Aorta (tissue), 5 donors: ENCODE results near the gene ZBTB9. TPM values are rescaled to one million over a fixed set of nuclear protein-coding genes. Genes with fewer than 3 reads are reported as not detected.

Experiments
- ATAC-seq: fragments of 200-7000 bp; cut with Tn5 transposase; one replicate; pipeline ENCODE4 v1.9.1; 2022; ENCODE audit warnings: moderate library complexity; ENCODE audit not compliant: low FRiP score
- DNase-seq, 2 donors: peaks; one replicate each; pipeline ENCODE4 v3.0.0-alpha.2; 2020
- H3K27ac ChIP-seq, 2 donors: one replicate each; pipeline ENCODE4 v1.5.1; 2013; ENCODE audit warnings: low read length in 2 of 2, mild to moderate bottlenecking in 2 of 2, moderate library complexity in 2 of 2, control low read depth in 1 of 2, inconsistent platforms in 1 of 2, low read depth in 1 of 2
- H3K27me3 ChIP-seq, 2 donors: one replicate each; pipeline ENCODE4 v1.6.1; 2013; ENCODE audit warnings: control low read depth in 1 of 2, low read length in 1 of 2, mild to moderate bottlenecking in 1 of 2, moderate library complexity in 1 of 2; ENCODE audit not compliant: insufficient read depth in 2 of 2, control insufficient read depth in 1 of 2
- H3K36me3 ChIP-seq, 2 donors: one replicate each; pipeline ENCODE4 v1.6.1; 2013; ENCODE audit warnings: control low read depth in 1 of 2, low read length in 1 of 2, mild to moderate bottlenecking in 1 of 2; ENCODE audit not compliant: insufficient read depth in 2 of 2, control insufficient read depth in 1 of 2
- H3K4me1 ChIP-seq, 2 donors: one replicate each; pipeline ENCODE4 v1.6.1; 2013; ENCODE audit warnings: low read length in 2 of 2, control low read depth in 1 of 2, mild to moderate bottlenecking in 1 of 2, moderate library complexity in 1 of 2; ENCODE audit not compliant: insufficient read depth in 2 of 2, control insufficient read depth in 1 of 2
- H3K4me3 ChIP-seq, 2 donors: one replicate each; pipeline ENCODE4 v1.5.1; 2013; ENCODE audit warnings: low read length in 2 of 2, control low read depth in 1 of 2, mild to moderate bottlenecking in 1 of 2
- H3K9me3 ChIP-seq: one replicate; pipeline ENCODE4 v1.6.1; 2013; ENCODE audit warnings: mild to moderate bottlenecking, low read length; ENCODE audit not compliant: control insufficient read depth
- WGBS, 2 donors: extraction: QIAGEN DNeasy Blood & Tissue Kit; methylation state at CpG; one replicate each; pipeline ENCODE4 v1.1.7; 2013; 5-methylcytosine and 5-hydroxymethylcytosine counted together
- intact Hi-C, 2 donors: fragments of 100-400 bp; cut with DNase I; formaldehyde crosslinking; loops; one replicate each; pipeline versions ENCODE4 v1.14.2 to v1.15.0; 2022
- polyA plus RNA-seq, 2 donors: library from polyadenylated mRNA; stranded (reverse); fragments of 200-250 nt; gene quantifications; one replicate each; pipeline ENCODE4 v1.2.3, GENCODE V29; 2013
- total RNA-seq, 2 donors: library from RNA; stranded (reverse); fragmentation: NEBNext Ultra II Directional; extraction: Animal tissue kit (Norgen Biotek cat#: 25700); gene quantifications; one replicate each; pipeline ENCODE4 v1.2.1, GENCODE V29; 2021
- donor health status: healthy with polysubstance abuse.
- donor health status: Bipolar disorder and iron deficiency.
- donor health status: DM: no; HTN: no; CAD: no.
- donor health status: DM: no; HTN: no; CAD: no.
- donor health status: DM: yes; HTN: yes; CAD: no.

ZBTB9 gene
- total and polyA plus RNA-seq, 4 donors: 1.4 to 4.2 (median 2.2) TPM

DNA sequence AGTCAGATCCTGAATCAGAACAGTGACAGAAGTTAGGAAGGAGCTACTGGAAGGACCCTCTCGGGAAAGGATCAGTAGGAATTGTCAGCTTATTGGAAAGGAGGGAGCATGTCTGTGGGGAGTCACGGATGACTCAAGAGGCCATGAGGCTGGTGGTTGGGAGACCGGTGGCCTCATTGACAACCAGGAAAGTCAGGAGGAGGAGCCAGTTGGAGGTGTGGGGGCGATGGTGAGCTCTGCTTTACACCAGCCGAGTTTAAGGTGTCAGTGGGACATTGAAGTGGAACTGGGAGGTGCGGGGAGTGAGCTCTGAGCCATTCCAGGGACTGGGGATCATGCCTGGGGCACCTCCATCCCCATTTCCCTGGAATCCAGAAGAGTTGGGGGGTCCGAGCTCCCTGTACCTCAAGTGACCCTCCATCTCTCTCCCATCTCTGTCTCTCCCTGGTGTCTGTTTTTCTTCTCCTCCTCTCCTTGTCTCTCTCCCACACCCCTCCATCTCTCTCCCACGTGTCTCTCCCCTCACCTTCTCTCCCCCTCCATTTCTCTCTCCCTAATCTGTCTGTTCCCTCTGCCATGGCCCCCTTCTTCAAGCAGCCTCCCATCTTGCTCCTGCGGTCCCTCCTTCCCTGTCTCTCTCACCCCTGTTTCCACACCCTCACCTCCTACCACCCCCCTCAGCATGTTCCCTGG lies 14.3 kb upstream of the ZBTB9 start:
- no peak for DNase-seq
- H3K27ac ChIP-seq: no peak overlapping the region
- no peaks in the 10 kb centered on the region for H3K4me1 ChIP-seq
- no peak for ATAC-seq
- H3K9me3 ChIP-seq: no peaks in the 10 kb centered on the region
- intact Hi-C loops: no loop called here
- 75 to 78% methylated on average over 9 of the region's 9 CpGs for WGBS, 2 donors
- H3K4me3 ChIP-seq: no peak overlapping the region
- H3K36me3 ChIP-seq: peaks cover 0 to 25% of the 10 kb centered on the region in 2 donors
- H3K27me3 ChIP-seq: no peaks in the 10 kb centered on the region

DNA sequence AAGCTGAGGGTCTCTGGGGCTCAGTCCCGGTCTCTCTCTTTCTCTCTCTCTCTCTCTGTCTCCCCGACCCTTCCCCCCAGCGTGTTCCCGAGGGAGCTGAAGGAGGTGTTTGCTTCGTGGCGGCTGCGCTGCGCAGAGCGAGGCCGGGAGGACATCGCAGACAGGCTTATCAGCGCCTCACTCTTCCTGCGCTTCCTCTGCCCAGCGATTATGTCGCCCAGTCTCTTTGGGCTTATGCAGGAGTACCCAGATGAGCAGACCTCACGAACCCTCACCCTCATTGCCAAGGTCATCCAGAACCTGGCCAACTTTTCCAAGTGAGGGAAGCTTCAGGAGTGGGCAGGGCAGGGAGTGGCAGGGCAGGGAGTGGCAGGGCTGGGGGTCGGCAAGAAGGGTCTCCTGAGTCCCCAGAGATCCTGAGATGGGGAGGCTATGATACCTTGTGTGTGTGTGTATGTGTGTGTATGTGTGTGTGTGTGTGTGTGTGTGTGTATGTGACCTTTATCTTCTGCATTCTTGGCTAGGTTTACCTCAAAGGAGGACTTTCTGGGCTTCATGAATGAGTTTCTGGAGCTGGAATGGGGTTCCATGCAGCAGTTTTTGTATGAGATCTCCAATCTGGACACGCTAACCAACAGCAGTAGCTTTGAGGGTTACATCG lies 13.6 kb upstream of the ZBTB9 start:
- 84 to 85% methylated on average over 19 of the region's 19 CpGs for WGBS, 2 donors

DNA sequence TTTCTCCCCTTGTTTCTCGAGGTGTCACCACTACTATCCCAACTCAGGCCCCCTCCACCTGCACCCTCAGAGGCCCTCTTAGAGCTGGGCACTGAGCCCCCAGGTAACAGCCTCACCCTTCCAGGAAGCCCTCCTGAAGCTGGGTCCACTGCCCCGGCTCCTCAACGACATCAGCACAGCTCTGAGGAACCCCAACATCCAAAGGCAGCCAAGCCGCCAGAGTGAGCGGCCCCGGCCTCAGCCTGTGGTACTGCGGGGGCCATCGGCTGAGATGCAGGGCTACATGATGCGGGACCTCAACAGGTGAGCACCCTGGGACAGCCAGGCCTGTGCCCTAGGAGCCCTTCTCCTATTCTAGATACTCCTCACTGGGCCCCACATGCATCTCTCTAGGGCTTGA lies 12.9 kb upstream of the ZBTB9 start:
- Histone ChIP-seq H3K9me3 (no peaks in the 10 kb centered on the region), H3K4me1 (no peaks in the 10 kb centered on the region), H3K27me3 (no peaks in the 10 kb centered on the region), H3K4me3 (no peak overlapping the region), H3K36me3 (peaks cover 0 to 21% of the 10 kb centered on the region in 2 donors), H3K27ac (no peak overlapping the region)
- WGBS, 2 donors: 91 to 93% methylated on average over 9 of the region's 9 CpGs
- DNase-seq (no peak), ATAC-seq (peak; percentile 19)
- intact Hi-C loops: no loop called here

More for the DNA sequence above, 13.6 kb upstream of the ZBTB9 start:
- DNase-seq (no peak), ATAC-seq (no peak)
- H3K9me3 ChIP-seq: no peaks in the 10 kb centered on the region
- H3K27me3 ChIP-seq: no peaks in the 10 kb centered on the region
- H3K4me3 ChIP-seq: no peak overlapping the region
- H3K36me3 ChIP-seq: peaks cover 0 to 21% of the 10 kb centered on the region in 2 donors
- no peaks in the 10 kb centered on the region for H3K4me1 ChIP-seq
- intact Hi-C loops: no loop called here
- no peak overlapping the region for H3K27ac ChIP-seq

DNA sequence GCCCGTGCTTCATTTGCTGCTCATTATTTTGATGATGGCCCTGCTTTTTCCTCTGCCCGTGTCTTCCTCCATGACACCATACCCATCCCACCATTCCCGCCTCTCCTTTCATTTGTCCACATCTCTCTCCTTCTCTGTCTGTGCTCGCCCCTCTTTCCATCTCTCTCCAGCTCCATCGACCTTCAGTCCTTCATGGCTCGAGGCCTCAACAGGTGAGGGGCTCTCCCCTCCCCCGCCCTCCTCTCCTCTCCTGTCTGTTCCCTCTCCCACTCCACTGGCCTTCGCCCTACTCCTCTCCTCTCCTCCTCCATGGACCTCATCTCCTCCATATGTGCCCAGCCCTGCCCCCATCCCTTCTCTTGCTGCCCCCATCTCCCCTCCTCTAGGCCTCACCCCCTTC lies 12.1 kb upstream of the ZBTB9 start:
- Histone ChIP-seq H3K27me3 (no peaks in the 10 kb centered on the region), H3K4me3 (no peak overlapping the region), H3K27ac (no peak overlapping the region), H3K4me1 (no peaks in the 10 kb centered on the region), H3K36me3 (peaks cover 0 to 21% of the 10 kb centered on the region in 2 donors), H3K9me3 (no peaks in the 10 kb centered on the region)
- no peak for DNase-seq
- 85 to 88% methylated on average over 8 of the region's 8 CpGs for WGBS, 2 donors
- no peak for ATAC-seq
- intact Hi-C loops: no loop called here

DNA sequence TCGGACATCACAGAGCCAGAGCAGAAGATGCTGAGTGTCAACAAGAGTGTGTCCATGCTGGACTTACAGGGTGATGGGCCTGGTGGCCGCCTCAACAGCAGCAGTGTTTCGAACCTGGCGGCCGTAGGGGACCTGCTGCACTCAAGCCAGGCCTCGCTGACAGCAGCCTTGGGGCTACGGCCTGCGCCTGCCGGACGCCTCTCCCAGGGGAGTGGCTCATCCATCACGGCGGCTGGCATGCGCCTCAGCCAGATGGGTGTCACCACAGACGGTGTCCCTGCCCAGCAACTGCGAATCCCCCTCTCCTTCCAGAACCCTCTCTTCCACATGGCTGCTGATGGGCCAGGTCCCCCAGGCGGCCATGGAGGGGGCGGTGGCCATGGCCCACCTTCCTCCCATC lies 11.4 kb upstream of the ZBTB9 start:
- peaks cover 0 to 16% of the 10 kb centered on the region in 2 donors for H3K36me3 ChIP-seq
- no peaks in the 10 kb centered on the region for H3K9me3 ChIP-seq
- ATAC-seq (no peak), DNase-seq (no peak)
- 88% methylated on average over 17 of the region's 17 CpGs for WGBS, 2 donors
- H3K27me3 ChIP-seq: no peaks in the 10 kb centered on the region
- no peaks in the 10 kb centered on the region for H3K4me1 ChIP-seq
- H3K27ac ChIP-seq: no peak overlapping the region
- intact Hi-C loops: no loop called here
- H3K4me3 ChIP-seq: no peak overlapping the region

DNA sequence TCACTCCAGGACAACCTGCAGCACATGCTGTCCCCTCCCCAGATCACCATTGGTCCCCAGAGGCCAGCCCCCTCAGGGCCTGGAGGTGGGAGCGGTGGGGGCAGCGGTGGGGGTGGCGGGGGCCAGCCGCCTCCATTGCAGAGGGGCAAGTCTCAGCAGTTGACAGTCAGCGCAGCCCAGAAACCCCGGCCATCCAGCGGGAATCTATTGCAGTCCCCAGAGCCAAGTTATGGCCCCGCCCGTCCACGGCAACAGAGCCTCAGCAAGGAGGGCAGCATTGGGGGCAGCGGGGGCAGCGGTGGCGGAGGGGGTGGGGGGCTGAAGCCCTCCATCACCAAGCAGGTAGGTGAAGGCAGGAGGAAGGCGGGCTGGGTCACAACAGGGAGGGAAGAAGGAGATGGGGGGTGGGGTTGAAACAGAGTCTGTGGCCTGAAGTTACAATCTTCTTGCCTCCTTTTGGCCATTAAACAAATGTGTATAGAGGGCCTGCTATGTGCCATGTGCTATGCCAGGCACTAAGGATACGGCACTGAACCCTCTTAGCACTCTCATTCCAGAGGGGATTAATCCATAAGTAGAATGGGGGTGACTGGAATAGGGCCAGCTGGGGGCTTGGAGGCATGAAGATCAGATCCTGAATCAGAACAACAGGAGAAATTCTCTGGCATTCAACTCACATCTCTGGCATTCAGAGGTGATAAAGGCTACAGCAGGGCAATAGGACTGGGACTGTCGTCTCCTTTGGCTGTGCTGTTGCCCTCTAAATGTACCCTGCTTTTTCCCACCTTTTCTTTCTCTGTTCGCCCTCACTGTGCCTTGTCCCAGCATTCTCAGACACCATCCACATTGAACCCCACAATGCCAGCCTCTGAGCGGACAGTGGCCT lies 10.5 kb upstream of the ZBTB9 start:
- WGBS, 2 donors: 88 to 91% methylated on average over 18 of the region's 18 CpGs
- Histone ChIP-seq H3K36me3 (peaks cover 0 to 14% of the 10 kb centered on the region in 2 donors), H3K27ac (no peak overlapping the region), H3K9me3 (no peaks in the 10 kb centered on the region), H3K4me3 (no peak overlapping the region), H3K27me3 (no peaks in the 10 kb centered on the region), H3K4me1 (no peaks in the 10 kb centered on the region)
- DNase-seq (no peak), ATAC-seq (no peak)
- intact Hi-C loops: no loop called here

DNA sequence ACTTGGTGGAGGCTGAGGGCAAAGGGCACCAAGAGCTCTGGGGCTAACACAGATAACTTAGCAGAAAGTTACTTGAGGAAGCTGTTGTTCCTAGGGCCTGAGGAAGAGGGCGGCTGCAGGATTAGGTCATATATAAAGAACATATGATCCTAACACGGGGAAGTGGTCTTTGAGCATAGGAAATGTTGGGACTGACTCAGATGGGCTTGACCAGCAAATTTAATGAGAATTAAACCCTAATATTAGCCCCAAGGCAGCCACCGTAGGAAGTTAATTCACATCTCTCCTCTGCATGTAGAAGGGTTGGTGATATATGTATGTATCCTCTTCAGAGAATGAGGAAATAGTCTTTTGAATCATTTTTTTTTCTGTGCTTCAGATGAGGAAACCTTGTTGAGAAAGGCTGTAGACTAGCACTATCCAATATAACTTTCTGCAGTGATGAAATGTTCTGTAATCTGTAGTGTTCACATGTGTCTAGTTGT lies 9.2 kb upstream of the ZBTB9 start:
- no peak for ATAC-seq

DNA sequence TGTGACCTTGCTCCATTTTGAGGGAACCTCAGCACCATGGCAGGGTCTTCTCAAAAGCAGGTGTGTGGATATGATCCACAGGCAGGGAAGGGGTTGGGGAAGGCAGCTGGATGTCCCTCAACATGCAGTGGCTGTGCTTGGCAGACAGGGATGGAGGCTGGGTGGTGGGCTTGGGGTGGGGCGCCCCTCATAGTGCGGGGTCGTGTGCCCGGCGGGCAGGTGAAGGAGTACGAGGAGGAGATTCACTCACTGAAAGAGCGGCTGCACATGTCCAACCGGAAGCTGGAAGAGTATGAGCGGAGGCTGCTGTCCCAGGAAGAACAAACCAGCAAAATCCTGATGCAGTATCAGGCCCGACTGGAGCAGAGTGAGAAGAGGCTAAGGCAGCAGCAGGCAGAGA lies 8.0 kb upstream of the ZBTB9 start:
- no peaks in the 10 kb centered on the region for H3K9me3 ChIP-seq
- DNase-seq: no peak
- WGBS, 2 donors: 90 to 93% methylated on average over 10 of the region's 10 CpGs
- H3K27me3 ChIP-seq: no peaks in the 10 kb centered on the region
- no peak for ATAC-seq
- no peak overlapping the region for H3K4me3 ChIP-seq
- H3K4me1 ChIP-seq: no peaks in the 10 kb centered on the region
- H3K36me3 ChIP-seq: peaks cover 0 to 14% of the 10 kb centered on the region in 2 donors
- no peak overlapping the region for H3K27ac ChIP-seq
- intact Hi-C loops: no loop called here

More for the DNA sequence above, 9.2 kb upstream of the ZBTB9 start:
- no peak for DNase-seq
- Histone ChIP-seq H3K9me3 (no peaks in the 10 kb centered on the region), H3K27ac (no peak overlapping the region), H3K36me3 (peaks cover 0 to 14% of the 10 kb centered on the region in 2 donors), H3K4me1 (no peaks in the 10 kb centered on the region), H3K27me3 (no peaks in the 10 kb centered on the region), H3K4me3 (no peak overlapping the region)
- intact Hi-C loops: no loop called here
- whole genome bisulfite sequencing, 2 donors: 71 to 86% methylated on average over 3 of the region's 3 CpGs
